AG04450 (cell line): Measurements from ENCODE around the gene SINHCAF. TPM values are rescaled to one million over a fixed set of nuclear protein-coding genes. Genes with fewer than 3 reads are reported as not detected.

Experiments used
- CTCF ChIA-PET: fragments of 300-600, 350-600 bp; formaldehyde crosslinking; extraction: SDS; loops from one replicate; lab custom pipeline; 2022; ENCODE audit warnings: antibody characterized with exemption, inconsistent platforms; lab: Charles Lee
- POLR2A ChIA-PET: fragments of 350-600 bp; formaldehyde crosslinking; extraction: SDS; loops from one replicate; lab custom pipeline; 2021; ENCODE audit warnings: antibody characterized with exemption, inconsistent platforms; lab: Yijun Ruan, JAX
- DNase-seq: peaks from one replicate; pipeline ENCODE4 v3.0.0-alpha.2; 2011; ENCODE audit warnings: low read depth, low spot score
- H3K27ac ChIP-seq: one replicate; pipeline ENCODE4 v1.5.1; 2012; ENCODE audit warnings: low read depth, low read length, control low read depth
- H3K27me3 ChIP-seq: one replicate; pipeline ENCODE4 v1.6.0; 2012; ENCODE audit warnings: low read length; ENCODE audit not compliant: control insufficient read depth, insufficient read depth
- H3K4me3 ChIP-seq: 2 replicates; pipeline ENCODE4 v1.5.1; 2011; ENCODE audit warnings: mild to moderate bottlenecking, low read depth, low read length, control low read depth
- H3K9me3 ChIP-seq: 2 replicates; pipeline ENCODE4 v1.5.1; 2012; ENCODE audit warnings: low read length; ENCODE audit not compliant: control insufficient read depth, insufficient read depth
- CTCF ChIP-seq: IDR thresholded peaks from 2 replicates; pipeline ENCODE4 v1.5.1; 2011; ENCODE audit warnings: low read depth, low read length, control low read depth, inconsistent platforms
- polyA plus RNA-seq: library from polyadenylated mRNA; depleted of rRNA; stranded (reverse); fragments of >200 nt; gene quantifications from 2 replicates; pipeline ENCODE4 v1.2.3, GENCODE V29; 2011

The SINHCAF gene
- polyA plus RNA-seq, 1 experiment: 31.6 TPM

GRCh38 chr12:31306866-31307265 is 19.1 kb downstream of the SINHCAF start:
- H3K27me3 ChIP-seq: no peaks in the 10 kb centered on the region
- ChIA-PET POLR2A (no interaction called here), CTCF (interaction anchor here (0.5 to 1.1 kb wide), 2 partner anchors 34 to 1701 kb away, joined by 3 read pairs; no protein-coding TSS in a partner anchor)
- H3K27ac ChIP-seq: no peak overlapping the region
- no peak for TF ChIP-seq CTCF
- peaks cover 2% of the 10 kb centered on the region; the same call in 1 of the 2 replicates for H3K9me3 ChIP-seq
- no peak overlapping the region for H3K4me3 ChIP-seq
- no peak for DNase-seq

- Histone ChIP-seq H3K27me3 (no peaks in the 10 kb centered on the region), H3K4me3 (no peak overlapping the region), H3K9me3 (no peaks in the 10 kb centered on the region), H3K27ac (no peak overlapping the region)
- no peak for TF ChIP-seq CTCF
- POLR2A ChIA-PET: no interaction called here
- no peak for DNase-seq
- CTCF ChIA-PET: no interaction called here
Observed at GRCh38 chr12:31303466-31303865, 22.5 kb downstream of the SINHCAF start.

- no peak overlapping the region for H3K27ac ChIP-seq
- no peaks in the 10 kb centered on the region for H3K9me3 ChIP-seq
- CTCF ChIA-PET: interaction anchor here (2.7 kb wide), 1 partner anchor 29 kb away, joined by 11 read pairs; no protein-coding TSS in a partner anchor
- H3K4me3 ChIP-seq: no peak overlapping the region
- POLR2A ChIA-PET: no interaction called here
- no peak for DNase-seq
- no peaks in the 10 kb centered on the region for H3K27me3 ChIP-seq
- TF ChIP-seq CTCF: no peak
Observed at GRCh38 chr12:31301311-31301710, 24.6 kb downstream of the SINHCAF start.

- Histone ChIP-seq H3K27ac (no peak overlapping the region), H3K27me3 (no peaks in the 10 kb centered on the region), H3K4me3 (no peak overlapping the region), H3K9me3 (no peaks in the 10 kb centered on the region)
- ChIA-PET CTCF (interaction anchor here (2.7 kb wide), 1 partner anchor 28 kb away, joined by 11 read pairs; no protein-coding TSS in a partner anchor), POLR2A (no interaction called here)
- TF ChIP-seq CTCF: no peak
- DNase-seq: no peak
Observed at GRCh38 chr12:31300783-31301182, 25.2 kb downstream of the SINHCAF start.

- ChIA-PET POLR2A (no interaction called here), CTCF (interaction anchor here (0.6 to 2.7 kb wide), 2 partner anchors 28 to 103 kb away, joined by 5 to 11 read pairs; no protein-coding TSS in a partner anchor)
- no peaks in the 10 kb centered on the region for H3K9me3 ChIP-seq
- H3K27ac ChIP-seq: no peak overlapping the region
- no peak for TF ChIP-seq CTCF
- no peak overlapping the region for H3K4me3 ChIP-seq
- no peaks in the 10 kb centered on the region for H3K27me3 ChIP-seq
- no peak for DNase-seq
Observed at GRCh38 chr12:31300341-31300740, 25.6 kb downstream of the SINHCAF start.
